ENCODE results near the gene GCK.

Gene GCK

DNA sequence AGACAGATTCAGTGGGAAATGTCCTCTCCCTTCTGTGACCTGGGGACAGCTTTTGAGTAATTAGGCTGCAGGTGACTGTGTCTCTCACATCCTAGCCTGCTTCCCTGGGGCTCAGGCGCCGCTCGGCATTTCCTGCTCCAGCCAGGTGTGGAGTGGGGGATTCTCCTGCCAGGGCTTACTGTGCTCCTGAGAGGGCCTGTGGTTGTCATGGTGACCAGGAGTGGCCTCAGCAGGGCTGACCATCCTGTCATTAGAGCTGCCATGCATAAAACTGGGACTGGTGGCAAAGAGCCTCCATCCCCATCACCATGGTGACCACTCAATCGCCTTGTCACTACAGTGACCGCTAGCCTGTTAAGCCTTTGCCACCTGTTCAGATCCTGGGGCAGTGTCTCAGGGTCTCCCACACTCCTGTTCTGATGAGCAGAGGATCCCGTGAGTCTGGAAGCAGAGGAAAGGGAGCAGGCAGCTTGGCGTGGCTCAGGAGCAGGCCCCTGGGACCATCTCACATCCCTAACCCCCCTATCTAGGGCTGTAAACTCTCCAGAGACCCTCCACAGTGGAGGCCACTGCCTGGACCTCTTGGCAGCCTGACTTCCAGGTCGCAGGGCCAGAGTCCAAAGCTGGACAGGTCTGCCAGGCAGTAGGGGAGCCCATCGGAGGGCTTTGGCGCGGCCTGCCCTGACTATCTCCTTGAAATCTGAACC is at the start of gene GCK:
TSS of gene GCK (minus strand) at position 154 of the 707 bp plus-strand sequence. CDS start 486 bp downstream, outside the sequence.
- ATAC-seq = no peak

DNA sequence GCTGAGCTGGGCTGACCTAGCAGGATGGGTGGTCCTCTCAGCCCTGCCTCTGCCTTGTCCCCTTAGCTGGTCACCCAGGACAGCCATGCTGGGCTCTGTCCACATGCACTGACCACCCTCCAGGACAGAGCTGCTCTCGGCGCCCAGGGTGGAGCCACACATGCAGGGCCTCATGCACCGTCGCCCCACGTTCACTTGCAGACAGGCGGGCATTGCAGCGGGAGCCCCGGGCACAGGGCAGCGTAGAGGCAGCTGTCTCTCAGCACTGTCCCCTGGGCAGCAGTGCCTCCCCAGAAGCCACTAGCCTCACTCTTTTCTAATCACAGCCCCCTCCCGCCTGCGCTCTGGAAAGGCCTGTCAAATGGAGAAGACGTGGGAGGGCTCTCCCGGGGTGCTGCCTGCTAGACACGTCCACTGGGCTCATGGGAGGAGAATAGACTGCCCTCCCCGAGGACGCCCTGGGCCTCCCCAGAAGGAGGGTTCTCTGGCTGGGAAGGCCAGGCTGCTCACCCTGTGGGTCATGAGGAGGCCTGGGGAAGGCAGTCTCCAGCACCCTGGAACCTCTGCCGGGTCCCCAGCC is 49.0 kb upstream of the GCK start:
- no peak for ATAC-seq

DNA sequence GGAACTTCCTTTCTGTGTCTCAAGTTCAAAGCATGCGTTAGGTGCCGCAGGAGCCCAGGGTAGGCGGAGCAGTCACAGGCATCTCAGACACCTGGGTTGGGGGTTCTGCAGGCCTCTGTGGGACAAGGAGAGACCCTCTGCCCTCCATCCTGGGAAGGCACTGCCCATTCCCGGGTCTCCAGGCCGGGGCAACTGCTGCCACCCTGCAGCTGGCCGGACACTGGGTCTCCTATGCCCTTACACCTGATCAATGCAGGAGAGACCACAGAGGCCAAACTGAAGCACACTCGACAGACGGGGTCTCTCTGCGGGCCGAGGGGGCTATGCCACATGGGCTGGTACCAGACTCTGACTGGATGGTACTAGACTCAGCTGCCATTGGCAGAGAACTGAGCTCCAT is 48.5 kb upstream of the GCK start:
- ATAC-seq = no peak

DNA sequence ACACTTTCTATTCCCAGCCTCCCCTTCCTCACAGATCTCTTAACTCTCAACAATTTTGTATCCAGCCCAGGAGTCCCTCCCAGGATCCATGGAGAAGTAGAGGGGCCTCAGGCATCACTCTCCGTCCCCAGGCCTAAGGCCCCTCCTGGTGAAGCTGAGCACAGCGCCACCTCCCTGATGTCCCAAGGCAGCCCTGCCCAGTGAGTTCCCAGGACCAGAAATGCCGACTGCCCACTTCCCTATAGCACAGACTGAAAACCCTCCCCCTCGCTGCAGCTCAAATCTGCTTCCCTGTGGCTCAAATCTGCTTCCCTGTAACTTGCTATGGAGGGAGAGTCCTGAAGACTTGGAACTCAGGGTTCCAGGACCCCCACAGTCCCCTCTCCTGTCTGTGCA is 47.1 kb upstream of the GCK start:
- ATAC-seq = no peak

DNA sequence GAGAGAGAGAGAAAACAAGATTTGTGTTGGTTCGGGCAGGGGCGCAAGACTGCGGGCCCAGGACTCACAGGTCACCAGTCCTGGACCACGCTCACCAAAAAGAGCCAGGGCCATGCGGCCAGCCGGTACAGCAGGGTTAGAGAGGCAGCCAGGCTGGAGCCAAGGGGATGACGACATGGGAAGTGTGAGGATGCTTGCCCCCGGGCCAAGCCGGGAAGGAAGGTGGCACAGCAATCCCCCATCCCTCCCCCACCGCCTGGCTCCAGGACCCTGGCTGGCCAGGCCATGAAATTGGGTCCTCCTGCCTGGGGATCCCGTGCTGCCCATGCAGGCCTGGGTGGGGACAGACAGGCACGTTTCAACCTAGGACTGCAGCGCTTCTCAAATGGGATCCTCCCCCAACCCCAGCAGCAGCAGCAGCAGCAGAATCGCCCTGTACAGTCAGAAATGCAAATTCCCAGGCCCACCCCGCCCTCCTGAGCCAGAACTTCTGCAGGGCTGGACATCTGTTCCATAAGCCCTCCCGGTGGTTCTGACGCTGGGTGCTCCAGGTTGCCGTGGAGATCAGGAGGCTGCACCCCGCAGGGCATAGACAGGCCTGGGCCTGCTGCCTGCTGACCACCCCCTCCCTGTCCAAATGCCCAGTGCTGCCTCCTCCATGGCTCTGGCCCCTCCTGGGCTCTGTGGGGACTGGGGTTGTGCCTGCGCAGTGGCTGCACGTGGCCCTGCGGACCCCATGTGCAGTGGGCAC is 46.5 kb upstream of the GCK start:
- no peak for ATAC-seq

DNA sequence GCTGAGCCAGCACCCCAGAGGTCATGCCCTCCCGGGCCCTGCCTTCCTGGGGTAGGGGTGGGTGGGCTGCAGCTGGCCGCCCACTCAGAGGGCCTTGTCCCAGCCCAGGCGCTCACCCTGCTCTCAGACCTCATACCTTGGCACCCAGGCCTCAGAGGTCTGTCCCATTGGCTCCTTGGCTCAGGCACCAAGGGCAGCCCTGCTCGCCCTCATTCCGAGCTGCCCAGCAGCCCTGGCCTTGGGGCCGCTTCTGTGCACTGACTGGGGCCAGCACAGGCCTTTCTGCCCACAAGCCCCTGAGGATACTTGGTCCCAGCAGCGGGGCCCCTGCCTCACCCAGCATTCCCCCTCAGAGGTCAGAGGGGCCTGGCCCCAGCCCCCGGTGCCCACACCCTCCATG is 45.8 kb upstream of the GCK start:
- no peak for ATAC-seq

DNA sequence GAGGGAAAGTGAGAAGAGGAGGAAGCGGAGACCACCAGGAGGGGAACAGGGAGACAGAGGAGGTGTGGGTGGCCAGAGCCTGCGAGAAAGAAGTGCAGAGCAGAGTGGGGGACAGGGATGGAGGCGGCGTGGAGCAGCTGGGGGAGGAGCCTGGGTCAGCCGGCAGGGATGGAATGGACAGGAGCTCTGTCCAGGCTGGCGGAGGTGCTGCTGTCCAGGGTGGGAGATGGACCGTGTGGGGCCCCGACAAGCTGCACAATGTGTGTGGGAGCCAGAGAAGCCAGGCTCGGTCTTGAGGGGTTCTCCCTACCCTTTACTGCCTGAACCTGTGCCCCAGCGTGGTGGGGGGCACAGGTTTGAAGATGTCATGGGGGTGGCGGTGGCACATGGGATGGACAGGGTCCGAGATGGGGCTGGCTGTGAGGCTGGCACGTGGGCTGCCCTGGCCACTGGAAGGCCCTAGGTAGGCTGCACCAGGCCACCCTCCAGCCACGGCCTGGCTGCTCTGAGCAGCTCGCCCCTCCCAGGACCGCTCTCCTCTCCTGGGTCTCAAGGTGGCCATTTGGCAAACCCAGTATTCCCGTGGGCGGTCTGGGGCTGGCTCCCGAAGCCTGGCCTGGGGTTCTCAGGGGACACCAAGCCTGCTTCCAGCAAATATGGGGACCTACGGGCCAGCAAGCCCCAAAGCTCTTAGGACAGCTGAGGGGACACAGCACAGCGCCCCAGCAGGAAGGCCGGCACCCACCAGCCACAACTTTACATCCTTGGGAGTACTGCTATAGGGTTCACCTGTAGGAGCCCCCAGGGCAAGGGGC is 43.9 kb upstream of the GCK start:
- no peak for ATAC-seq

DNA sequence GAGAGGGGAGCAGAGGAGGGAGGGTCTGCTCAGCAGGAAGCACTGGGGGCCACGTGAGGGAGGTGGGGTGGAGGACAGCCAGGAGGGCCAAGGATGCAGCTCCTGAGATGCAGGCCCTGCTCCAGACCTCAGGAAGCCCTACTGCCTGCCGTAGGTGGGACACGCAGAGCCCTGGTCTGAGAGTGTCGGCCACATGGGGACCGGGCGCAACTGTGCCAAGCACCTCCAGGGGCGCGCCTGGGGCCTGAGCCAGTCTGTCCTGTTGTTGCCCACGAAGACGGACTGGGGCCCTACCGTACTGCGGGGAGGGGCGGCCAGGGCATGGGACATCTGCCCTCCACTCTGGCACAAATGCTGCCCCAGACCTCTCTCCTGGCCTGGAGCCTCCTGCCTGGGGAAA is 43.2 kb upstream of the GCK start:
- no peak for ATAC-seq

DNA sequence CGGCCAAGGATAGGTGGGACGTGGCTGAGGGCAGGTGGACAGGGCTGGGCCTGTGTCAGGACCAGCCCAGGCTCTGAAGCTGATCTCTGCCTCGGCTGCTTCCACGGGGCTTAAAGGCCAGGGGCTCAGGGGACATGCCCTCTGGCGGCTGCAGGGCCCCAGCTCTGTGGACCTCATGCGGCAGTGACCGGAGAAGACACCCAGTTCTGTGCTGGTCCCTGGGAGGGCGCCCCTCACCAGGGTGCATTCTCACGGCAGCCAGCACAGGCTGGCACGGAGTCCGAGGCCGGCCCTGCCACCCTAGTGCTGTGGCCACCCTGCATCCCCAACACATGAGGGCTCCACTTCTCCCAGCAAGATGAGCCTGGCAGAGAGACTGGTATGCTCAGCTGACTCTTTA is 41.8 kb upstream of the GCK start:
- no peak for ATAC-seq

DNA sequence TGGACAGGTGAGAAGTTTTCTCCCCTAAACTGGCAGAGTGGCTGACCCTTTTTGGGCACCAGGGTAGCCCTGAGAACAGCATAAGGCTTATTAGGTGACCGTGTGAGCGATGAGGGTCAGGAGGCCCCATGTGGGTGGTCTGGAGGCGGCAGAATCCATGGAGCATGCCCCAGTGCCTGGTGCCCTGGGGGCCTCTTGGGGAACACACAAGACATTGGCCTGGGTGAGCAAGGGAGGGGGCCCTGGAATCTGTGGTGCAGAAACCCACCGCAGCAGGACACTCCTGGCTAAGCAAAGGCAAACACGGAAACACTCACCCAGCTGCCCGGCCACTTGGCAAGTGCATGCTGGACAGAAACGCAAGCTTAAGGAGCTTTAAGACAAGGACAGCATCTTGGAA is 41.0 kb upstream of the GCK start:
- ATAC-seq = no peak

DNA sequence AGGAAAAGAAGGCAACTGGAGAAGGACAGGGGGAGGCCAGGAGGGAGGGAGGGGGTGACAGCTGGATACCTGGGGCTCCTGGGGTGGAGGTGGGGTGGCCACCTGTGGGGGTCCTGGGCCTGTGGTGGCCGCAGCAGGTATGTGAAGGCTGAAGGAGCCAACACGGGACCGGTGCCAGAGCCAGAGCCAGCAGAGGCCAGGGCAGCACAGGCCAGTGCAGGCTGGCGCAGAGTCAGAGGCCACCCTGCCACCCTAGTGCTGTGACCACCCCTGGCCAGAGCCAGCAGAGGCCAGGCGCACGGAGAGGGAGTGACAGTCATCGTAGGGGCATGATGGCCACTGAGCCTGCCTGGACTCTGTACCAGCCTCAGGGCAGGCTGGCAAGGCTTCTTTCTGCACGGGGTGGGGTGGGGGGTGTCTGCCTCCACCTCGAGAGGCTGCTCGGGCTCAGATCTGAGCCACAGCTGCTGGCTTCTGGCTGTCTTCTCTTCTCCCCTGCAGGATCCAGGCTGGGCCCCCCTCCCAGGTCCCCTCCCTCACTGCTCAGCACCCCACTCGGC is 40.4 kb upstream of the GCK start:
- no peak for ATAC-seq

DNA sequence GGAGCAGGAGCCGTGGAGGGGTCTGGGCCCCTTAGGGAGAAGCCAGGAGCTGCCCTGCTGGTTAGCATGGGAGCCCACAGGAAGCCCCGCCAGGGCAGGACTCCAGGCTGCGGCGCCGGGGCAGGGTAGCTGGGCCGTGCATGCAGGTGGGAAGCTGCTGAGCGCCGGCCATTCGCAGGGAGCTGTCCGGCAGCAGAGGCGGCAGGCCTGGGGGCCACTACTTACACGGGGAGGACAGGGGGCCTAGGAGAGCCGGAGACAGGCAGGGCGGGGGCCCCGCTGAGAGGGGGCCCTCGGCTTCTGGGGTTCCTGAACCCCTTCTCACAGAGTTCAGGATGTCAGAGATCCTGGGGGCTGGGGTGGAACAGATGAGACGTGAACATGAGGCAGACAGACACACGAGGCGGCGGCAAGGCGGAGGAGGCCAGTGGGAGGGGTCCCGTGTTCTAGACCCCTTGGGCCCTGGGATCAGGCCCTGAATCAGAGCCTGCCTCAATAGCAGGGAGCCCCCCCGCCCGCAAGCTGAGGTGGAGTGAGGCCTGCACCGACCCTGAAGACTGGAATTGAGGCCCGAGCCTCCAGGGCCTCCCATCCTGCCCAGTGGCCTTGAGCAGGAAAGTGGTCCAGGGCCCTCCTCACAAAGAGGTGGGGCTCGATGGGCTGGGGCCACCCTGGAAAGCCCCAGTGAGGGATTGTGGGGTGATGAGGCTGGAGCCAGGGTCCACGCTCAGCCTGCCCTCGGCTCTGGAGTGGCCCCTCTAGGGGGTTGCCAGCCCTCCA is 39.5 kb upstream of the GCK start:
- ATAC-seq = no peak

DNA sequence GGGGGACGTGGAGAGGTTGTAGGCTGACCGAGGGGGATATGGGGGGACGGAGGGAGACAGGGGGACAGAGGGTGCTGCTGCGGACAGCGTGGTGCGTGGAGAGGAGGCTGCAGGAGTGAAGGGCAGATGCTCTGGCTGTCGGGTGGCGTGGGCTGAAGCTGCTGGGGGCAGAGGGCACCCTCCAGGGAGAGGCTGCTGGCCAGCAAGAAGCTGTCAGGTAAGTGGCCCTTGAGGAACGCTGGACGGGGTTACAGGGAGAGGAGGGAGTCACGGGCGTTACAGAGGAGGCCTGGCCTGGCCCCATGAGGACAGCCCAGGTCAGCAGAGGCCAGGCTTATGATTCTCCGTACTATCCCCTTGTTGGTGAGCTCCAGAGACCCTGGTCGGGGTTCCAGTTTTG is 38.7 kb upstream of the GCK start:
- ATAC-seq = no peak

DNA sequence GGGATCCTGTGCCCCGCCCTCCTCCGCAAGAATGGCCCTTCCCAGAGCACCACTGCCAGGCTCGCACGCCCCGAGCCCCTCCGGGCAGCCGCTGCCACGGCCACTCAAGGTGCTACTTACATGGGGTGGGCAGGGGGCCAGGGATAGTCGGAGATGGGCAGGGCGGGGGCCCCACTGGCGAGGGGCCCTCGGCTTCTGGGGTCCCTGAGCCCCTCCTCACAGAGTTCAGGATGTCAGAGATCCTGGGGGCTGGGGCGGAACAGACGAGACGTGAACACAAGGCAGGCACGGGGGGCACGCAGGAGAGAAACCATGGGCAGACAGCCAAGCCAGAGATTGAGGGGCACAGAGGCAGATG is 37.1 kb upstream of the GCK start:
- no peak for ATAC-seq

DNA sequence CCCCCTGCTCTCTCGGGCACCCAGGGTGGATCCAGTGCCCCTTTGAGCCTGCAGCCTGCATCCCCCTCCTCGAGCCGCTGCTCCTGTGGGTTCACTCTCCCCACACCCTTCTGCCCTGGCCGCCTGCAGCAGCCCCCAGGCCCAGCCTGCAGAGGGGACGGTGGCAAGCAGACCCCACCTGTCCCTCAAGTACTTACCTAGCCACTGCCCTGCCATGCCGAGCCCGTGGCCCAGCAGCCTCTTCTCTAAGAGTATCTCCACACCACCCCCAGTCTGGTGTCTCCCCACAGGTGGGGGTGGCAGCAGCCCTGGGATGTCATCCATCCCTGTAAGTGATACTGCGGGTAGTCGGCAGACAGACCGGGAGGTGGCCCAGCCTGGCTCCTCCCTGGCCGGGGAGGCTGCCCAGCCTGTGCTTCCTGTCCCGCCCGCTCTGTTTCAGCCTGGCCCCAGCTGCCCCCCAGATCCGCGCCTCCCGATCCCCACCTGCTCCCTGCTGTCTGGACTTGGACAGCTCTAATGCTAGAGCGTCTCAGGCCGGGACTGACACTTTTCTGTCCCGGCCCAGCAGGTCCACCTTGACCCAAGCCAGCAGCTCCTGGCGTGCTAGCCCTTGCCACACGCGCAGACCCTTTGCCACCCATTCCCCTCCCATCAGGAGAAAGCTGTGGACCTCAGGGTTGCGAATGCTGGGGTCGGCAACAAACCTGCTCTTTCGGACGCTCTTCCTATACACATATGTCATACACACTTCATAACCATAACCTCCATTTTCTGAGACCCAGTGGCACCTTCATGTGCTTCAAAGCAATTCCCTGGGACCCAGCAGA is 36.5 kb upstream of the GCK start:
- no peak for ATAC-seq

DNA sequence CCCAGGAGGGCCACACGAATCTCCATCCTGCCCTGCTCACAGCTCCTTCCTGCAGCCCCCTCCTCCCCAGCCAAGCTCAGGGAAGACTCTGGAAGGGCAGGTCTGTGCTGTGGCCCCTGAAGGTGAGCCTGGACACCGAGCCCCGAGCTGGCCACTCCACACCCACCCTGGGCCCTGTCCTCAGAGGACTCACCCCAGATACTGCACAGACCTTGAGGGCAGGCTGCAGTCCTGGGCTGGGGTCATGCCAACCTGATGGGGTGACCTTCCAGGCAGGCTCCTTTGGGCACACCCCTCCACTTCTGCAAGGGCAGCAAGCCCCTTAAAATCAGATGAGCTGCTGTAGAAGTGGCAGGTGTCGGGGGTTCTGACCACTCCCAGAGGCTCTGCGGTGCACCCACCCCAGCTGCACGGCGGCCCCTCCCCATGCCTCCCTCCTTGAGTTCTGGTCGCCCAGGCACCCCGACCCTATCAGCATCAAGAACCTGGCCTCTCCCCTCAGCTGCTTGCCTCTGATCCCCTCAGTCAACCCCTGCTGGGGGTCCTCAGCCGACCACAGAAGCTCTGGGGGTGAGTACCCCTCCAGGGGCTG is 35.8 kb upstream of the GCK start:
- no peak for ATAC-seq

DNA sequence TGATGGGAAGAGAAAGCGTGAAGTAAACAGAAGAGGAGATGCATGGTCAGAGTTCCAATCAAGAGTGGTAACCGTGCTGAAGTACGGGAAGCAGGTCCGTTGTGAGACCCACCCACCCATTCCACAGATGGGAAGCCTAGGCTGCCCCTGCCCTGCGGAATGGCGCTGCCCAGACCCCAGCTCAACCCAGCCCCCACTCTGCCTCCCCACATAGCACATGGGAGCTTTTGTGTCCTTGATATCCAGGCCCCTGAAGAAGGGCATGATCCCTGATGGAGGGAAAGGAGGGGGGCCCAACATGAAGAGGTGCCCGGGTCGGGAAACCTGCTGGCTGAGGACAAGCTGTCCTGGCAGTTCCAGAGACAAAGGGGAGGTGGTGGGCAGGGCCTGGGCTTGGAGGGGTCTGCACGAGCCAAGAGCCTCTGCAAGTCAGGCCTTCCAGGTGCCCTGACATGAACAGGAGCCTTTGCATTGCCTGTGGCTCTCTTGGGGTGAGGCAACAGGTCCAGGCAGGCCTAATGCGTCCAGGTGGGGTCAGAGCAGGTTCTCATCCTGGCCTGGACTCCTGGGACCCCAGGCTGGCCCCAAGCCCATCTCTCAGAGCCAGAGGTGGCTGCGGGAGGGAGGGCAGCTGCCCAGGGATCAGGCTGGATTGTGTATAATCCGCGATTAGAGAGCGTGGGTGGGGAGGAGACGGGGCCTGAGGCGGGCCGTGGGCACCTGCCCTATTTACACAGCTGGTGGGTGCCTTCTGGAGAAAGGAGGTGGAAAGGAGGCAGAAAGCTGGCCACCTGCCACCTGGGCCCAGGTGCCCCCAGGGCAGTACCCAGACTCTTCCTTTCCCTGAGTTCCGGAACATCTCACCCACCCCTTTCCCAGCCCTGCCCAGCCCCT is 35.1 kb upstream of the GCK start:
- no peak for ATAC-seq

DNA sequence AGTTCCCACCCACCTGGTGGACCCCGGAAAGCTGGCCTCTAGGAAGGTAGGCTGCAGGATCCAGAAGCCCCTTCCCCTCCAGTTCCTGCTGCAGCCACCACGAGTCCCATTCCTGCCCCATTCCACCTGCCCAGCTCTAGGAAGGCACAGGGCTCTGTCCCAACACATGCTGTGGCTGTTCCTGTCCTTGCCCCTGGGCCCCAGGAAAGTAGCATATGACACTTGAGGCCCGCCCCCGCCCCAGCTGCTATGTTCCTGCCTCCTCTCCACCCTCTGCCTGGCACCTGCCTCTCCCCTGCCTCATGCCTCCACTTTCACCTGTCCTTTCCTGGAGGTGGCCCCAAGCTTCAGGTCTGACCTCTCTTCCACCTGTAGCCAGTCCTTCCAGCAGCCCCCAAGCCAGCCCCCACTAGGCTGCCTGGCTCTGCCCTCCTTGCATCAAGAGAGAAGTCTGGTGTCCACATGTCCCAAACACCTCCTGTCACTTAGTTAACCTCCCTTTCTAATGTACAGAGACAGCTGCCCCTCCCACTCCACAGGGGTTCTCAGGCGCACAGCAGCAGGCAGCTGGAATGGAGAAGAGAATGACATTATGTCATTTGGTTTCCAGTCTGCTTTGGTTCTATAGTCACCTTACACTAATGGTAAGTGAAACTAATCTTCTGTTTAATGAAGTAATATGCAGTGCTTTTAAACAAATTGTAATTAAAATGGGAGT is 34.3 kb upstream of the GCK start:
- ATAC-seq = no peak

DNA sequence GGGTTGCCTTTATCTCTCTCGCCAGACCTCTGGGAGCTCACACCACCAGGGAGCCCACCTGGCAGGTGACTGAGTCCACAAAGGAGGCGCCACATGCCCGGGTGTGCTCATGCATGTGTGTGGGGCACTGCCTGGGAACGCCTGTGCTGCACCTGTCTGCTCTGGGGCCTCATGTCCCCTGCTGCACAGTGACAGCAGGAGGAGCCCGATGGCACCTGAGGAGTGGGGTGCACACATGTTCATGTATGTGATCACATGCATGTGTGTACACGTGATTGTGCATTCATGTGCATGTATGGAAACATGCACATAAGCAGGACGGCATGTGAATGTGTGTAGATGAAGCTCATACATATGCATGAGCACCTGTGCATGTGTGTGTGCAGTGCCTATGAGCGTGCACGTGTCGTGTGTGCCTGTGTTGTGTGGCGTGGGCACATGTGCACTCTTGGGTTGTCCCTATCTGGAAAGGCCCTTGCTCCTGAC is 33.6 kb upstream of the GCK start:
- ATAC-seq = no peak
